ENCODE measurements around the gene CCDC83. TPM values are rescaled to one million over a fixed set of nuclear protein-coding genes. Genes with fewer than 3 reads are reported as not detected.

The CCDC83 gene
- total RNA-seq, 1 experiment from 2014 or later, result not detected

- TF ChIP-seq, protein P1, sequence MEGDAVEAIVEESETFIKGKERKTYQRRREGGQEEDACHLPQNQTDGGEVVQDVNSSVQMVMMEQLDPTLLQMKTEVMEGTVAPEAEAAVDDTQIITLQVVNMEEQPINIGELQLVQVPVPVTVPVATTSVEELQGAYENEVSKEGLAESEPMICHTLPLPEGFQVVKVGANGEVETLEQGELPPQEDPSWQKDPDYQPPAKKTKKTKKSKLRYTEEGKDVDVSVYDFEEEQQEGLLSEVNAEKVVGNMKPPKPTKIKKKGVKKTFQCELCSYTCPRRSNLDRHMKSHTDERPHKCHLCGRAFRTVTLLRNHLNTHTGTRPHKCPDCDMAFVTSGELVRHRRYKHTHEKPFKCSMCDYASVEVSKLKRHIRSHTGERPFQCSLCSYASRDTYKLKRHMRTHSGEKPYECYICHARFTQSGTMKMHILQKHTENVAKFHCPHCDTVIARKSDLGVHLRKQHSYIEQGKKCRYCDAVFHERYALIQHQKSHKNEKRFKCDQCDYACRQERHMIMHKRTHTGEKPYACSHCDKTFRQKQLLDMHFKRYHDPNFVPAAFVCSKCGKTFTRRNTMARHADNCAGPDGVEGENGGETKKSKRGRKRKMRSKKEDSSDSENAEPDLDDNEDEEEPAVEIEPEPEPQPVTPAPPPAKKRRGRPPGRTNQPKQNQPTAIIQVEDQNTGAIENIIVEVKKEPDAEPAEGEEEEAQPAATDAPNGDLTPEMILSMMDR (conservative IDR thresholded peaks at IDR 0.05), result no peak
- H3T11ph ChIP-seq (ENCODE audit: low read length), result no peak overlapping the region
- WGBS (ENCODE audit: extremely low coverage, insufficient read length, low lambda C conversion rate), result no CpG with 5 or more reads among the region's 8 CpGs
Measured at GRCh38 chr11:85889676-85890579, 34.7 kb downstream of the CCDC83 start.

More at GRCh38 chr11:85889676-85890579, 34.7 kb downstream of the CCDC83 start:
- Mint-ChIP-seq H3K4me3 (no peak overlapping the region), H3K4me1 (peaks cover 18 to 21% of the 10 kb centered on the region in 2 experiments), H3K9me3 (no peaks in the 10 kb centered on the region), H3K27me3 (ENCODE audit: low read depth) (no peaks in the 10 kb centered on the region), H3K36me3 (ENCODE audit: insufficient read depth in 1 of 3, low read depth in 3 of 3) (no peaks in the 10 kb centered on the region), H3K27ac (no peak overlapping the region)
- Histone ChIP-seq H3K14ac (ENCODE audit: insufficient read depth, low read length) (no peak overlapping the region), H4K5ac (ENCODE audit: insufficient read length, low read depth, low read length) (no peak overlapping the region), H3K23me2 (ENCODE audit: insufficient read length, low read depth, low read length, poor library complexity, severe bottlenecking) (no peaks in the 10 kb centered on the region), H3K27me3 (ENCODE audit: insufficient read depth, low read length) (no peaks in the 10 kb centered on the region), H2BK5ac (ENCODE audit: insufficient read length, low read length) (no peak overlapping the region), H3K27ac (ENCODE audit: insufficient read length, low read depth, low read length) (no peak overlapping the region), H2BK15ac (ENCODE audit: low read depth, low read length) (no peak overlapping the region), H3K9me3 (ENCODE audit: control insufficient read depth, low read depth, low read length) (no peaks in the 10 kb centered on the region), H3K56ac (ENCODE audit: insufficient read length, low read depth, low read length) (no peak overlapping the region), H2AK5ac (ENCODE audit: insufficient read length, low read length) (no peak overlapping the region), H2AFZ (ENCODE audit: low read length) (no peak overlapping the region), H3K18ac (ENCODE audit: insufficient read length, low read depth, low read length) (no peak overlapping the region), H2BK12ac (ENCODE audit: insufficient read length, low read depth, low read length) (no peak overlapping the region), H3K79me1 (ENCODE audit: insufficient read depth, low read depth, low read length, poor library complexity, severe bottlenecking) (no peaks in the 10 kb centered on the region), H3K23ac (ENCODE audit: insufficient read length, low read depth, low read length) (no peak overlapping the region), H2BK20ac (ENCODE audit: low read depth, low read length, poor library complexity, severe bottlenecking) (no peak overlapping the region), H3K4me1 (ENCODE audit: insufficient read depth, low read length) (peaks cover 6% of the 10 kb centered on the region; the same call in 1 of the 2 replicates), H3K4me2 (ENCODE audit: insufficient read depth, insufficient read length, low read length) (no peak overlapping the region), H4K91ac (ENCODE audit: insufficient read length, low read depth, low read length) (no peak overlapping the region), H4K8ac (replicated peaks; ENCODE audit: insufficient read length, low read depth, low read length) (no peak overlapping the region), H4K20me1 (ENCODE audit: control insufficient read depth, insufficient read depth, insufficient read length) (no peaks in the 10 kb centered on the region), H3K79me2 (ENCODE audit: insufficient read depth, low read length) (no peaks in the 10 kb centered on the region), H3K9ac (ENCODE audit: extremely low read depth, insufficient read length, low read length) (no peak overlapping the region), H2BK120ac (ENCODE audit: low read depth, low read length, poor library complexity, severe bottlenecking) (no peak overlapping the region), H3K4ac (ENCODE audit: low read depth, low read length) (no peak overlapping the region)
- DNase-seq, result no peak

All from H9 (cell line).